Mesenteric fat pad (tissue), 1 donor: Measurements from ENCODE around the gene IPO7. TPM values are rescaled to one million over a fixed set of nuclear protein-coding genes. Genes with fewer than 3 reads are reported as not detected.

Source experiments
- DNase-seq: peaks from one replicate; pipeline ENCODE4 v3.0.0-alpha.2; 2020; ENCODE audit warnings: low spot score
- total RNA-seq: library from RNA; stranded (reverse); fragmentation: NEBNext Ultra II Directional; extraction: Animal tissue kit (Norgen Biotek cat#: 25700); gene quantifications from one replicate; pipeline ENCODE4 v1.2.1, GENCODE V29; 2021
- donor health status: DM: yes; HTN: yes; CAD: no.

IPO7 gene
- total RNA-seq, 1 donor from 2014 or later: 135 TPM

DNA sequence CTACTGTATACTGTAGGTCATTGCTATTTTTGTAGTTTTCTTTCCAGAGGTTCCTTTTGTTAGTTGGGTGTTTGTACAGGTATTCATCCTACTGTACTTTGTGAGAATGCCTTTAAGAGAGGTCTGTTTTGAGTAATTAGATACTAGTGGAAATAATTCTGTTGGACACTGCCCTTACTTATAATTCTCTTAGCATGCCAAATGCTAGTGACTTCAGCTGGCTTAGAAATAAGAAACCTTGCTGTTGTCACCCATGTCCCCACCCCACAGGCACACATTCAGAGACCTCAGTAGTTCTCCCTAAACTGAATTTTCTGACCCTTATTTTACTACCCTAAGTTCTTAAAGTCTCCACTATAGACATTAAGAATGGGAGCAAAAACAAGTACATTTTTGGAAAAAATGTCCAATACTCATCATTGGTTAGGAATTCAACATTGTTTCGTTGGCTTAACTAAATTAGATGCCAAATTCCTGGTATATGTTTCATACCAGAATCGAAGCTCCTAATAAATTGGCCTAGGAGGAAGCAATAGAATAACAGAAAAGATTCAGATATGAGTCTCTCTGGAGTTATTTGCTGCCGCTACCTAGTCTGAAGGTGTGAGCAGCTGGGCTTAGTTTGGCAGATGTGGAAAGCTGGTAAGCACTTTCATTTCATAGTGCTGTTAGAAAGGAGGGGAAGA lies 104.8 kb downstream of the IPO7 start:
- no peak for DNase-seq

GRCh38 chr11:9490376-9490775 lies 105.9 kb downstream of the IPO7 start:
- no peak for DNase-seq

DNA sequence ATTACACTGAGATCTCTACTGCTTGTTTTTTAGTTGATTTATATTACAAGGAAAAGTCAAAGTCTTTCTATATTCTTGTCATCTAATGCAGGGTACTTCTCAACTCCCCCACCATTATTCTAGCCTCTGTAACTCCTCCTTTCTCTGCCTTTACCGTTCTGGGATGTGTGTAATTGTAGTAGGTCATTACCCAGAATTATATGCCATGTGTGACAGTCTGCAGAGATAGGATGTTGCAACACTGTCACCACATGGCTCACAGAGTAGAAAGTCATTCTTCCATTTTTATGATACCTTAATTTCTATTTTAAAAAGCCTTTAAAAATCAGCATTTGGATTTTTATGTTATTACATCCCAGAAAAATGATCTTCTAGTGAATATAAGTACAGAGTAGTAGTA lies 109.0 kb downstream of the IPO7 start:
- DNase-seq: no peak

DNA sequence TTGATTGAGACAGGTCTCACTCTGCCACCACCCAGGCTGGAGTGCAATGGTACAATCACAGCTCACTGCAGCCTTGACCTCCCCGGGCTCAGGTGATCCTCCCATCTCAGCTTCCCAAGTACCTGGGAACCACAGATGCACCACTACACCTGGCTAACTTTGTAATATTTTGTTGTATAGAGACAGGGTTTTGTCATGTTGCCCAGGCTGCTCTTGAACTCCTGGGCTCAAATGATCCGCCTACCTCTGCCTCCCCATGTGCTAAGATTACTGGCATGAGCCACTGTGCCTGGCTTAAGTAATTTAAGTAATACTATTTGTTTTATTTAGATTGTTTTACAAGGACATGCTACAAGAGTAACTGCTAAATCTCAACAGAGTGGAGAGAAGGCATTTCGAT lies 109.9 kb downstream of the IPO7 start:
- no peak for DNase-seq

DNA sequence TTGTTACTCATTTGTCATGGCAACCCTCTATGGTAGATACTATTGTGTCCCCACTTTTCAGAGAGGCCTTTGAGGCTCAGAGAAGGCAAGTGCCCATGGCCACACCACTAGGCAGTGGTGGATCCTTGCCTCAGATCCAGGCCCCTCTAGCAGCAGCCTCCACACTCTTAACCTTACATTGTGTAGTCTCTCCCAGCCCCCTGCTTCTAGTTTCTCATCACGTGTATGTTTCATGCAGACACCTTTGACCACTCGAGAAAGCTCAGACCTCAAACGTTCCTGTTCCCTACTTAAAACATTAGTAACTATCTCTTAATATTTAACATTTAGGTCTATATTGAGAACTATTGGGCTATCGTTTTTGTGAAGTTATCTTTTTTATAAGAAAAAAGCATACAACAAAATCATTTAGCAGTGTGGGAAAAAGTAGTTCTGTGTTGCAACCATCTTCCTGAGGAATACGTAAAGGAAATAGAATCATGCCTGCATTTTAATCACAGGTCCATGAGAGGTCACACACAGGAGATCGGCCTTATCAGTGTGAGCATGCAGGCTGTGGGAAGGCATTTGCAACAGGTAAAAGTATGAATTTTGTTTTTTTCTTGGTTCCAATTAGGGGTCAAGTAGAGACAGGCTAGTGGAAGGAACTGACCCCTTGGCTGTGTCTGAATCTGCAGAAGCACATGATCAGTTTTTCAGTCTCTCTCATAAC lies 111.5 kb downstream of the IPO7 start:
- no peak for DNase-seq

Other genes starting within 250 kb of the IPO7 start
- gene DENND5A, start 119.3 kb upstream of the IPO7 start, total RNA-seq: 123 TPM
- 17.3 TPM for gene TMEM41B, start 70.1 kb upstream of the IPO7 start, total RNA-seq
- 38.2 TPM for gene ZNF143, start 76.4 kb downstream of the IPO7 start, total RNA-seq
- 17.5 TPM for gene WEE1, start 189.0 kb downstream of the IPO7 start, total RNA-seq